Measurements from ENCODE around the gene RNF145.

- TF ChIP-seq POLR2A (IDR thresholded peaks at IDR 0.05) = no peak
- TF ChIP-seq CTCF (IDR thresholded peaks at IDR 0.05) = no peak
- no peak for TF ChIP-seq POLR2AphosphoS5 (IDR thresholded peaks at IDR 0.05)
- TF ChIP-seq EP300 (IDR thresholded peaks at IDR 0.05) = no peak
These were observed 34.8 kb upstream of the RNF145 start for GRCh38 chr5:159244163-159244562.
